Measurements from ENCODE around the gene KCNJ6.
A peak's percentile ranks its signal among the peaks of the same experiment; 100 is the strongest.

KCNJ6 gene

GRCh38 chr21:37819372-37819771 lies 96.9 kb downstream of the KCNJ6 start:
- no peak overlapping the region for H3K4me3 ChIP-seq (replicated peaks in 1 of 2; ENCODE audit: low read depth in 2 of 2, low read length in 2 of 2)
- no peak for TF ChIP-seq CTCF (IDR thresholded peaks at IDR 0.05; ENCODE audit: low read depth, low read length)
- DNase-seq (ENCODE audit: low read depth in 2 of 2) = no peak

GRCh38 chr21:37817242-37817641 lies 99.0 kb downstream of the KCNJ6 start:
- DNase-seq (ENCODE audit: low read depth in 2 of 2) = no peak
- TF ChIP-seq CTCF (IDR thresholded peaks at IDR 0.05; ENCODE audit: low read depth, low read length) = no peak
- H3K4me3 ChIP-seq (replicated peaks in 1 of 2; ENCODE audit: low read depth in 2 of 2, low read length in 2 of 2) = no peak overlapping the region

GRCh38 chr21:37815893-37816292 lies 100.4 kb downstream of the KCNJ6 start:
- DNase-seq (ENCODE audit: low read depth in 2 of 2) = no peak
- no peak for TF ChIP-seq CTCF (IDR thresholded peaks at IDR 0.05; ENCODE audit: low read depth, low read length)
- no peak overlapping the region for H3K4me3 ChIP-seq (replicated peaks in 1 of 2; ENCODE audit: low read depth in 2 of 2, low read length in 2 of 2)

GRCh38 chr21:37811711-37812110 lies 104.5 kb downstream of the KCNJ6 start:
- DNase-seq (ENCODE audit: low read depth in 2 of 2) = peak in 1 of 2 donors; percentile 4
- TF ChIP-seq CTCF (IDR thresholded peaks at IDR 0.05; ENCODE audit: low read depth, low read length) = no peak
- no peak overlapping the region for H3K4me3 ChIP-seq (replicated peaks in 1 of 2; ENCODE audit: low read depth in 2 of 2, low read length in 2 of 2)

- DNase-seq (ENCODE audit: low read depth in 2 of 2) = no peak
- no peak for TF ChIP-seq CTCF (IDR thresholded peaks at IDR 0.05; ENCODE audit: low read depth, low read length)
Measured at GRCh38 chr21:37808261-37808660, 108.0 kb downstream of the KCNJ6 start.

GRCh38 chr21:37805266-37805665 lies 111.0 kb downstream of the KCNJ6 start:
- TF ChIP-seq CTCF (IDR thresholded peaks at IDR 0.05; ENCODE audit: low read depth, low read length) = no peak
- no peak overlapping the region for H3K4me3 ChIP-seq (replicated peaks in 1 of 2; ENCODE audit: low read depth in 2 of 2, low read length in 2 of 2)
- DNase-seq (ENCODE audit: low read depth in 2 of 2) = no peak

More at GRCh38 chr21:37808261-37808660, 108.0 kb downstream of the KCNJ6 start:
- no peak overlapping the region for H3K4me3 ChIP-seq (replicated peaks in 1 of 2; ENCODE audit: low read depth in 2 of 2, low read length in 2 of 2)

GRCh38 chr21:37804001-37804400 lies 112.3 kb downstream of the KCNJ6 start:
- no peak for DNase-seq (ENCODE audit: low read depth in 2 of 2)
- no peak overlapping the region for H3K4me3 ChIP-seq (replicated peaks in 1 of 2; ENCODE audit: low read depth in 2 of 2, low read length in 2 of 2)
- no peak for TF ChIP-seq CTCF (IDR thresholded peaks at IDR 0.05; ENCODE audit: low read depth, low read length)

Measured in cardiac fibroblast (primary cell).